ENCODE data around the gene GPR27.

Gene GPR27

DNA sequence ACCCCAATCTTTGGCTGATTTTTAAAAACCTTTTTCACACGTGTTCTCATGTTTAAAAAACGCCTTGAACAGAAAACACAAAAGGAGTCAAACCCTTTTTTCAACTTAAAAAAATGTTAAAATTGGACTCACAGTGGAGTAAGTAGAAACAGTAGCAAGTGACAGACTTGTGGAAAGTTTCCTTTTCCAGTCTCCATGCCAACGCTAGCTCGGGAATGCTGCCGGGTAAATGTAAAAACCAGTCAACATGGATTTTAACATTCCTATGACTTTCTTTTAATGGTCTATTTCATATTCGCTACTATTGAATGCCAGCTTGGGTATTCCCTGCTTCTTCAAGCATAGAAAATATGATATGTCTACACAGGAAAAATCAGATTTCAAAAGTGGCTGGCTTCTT lies 32.9 kb downstream of the GPR27 start:
- DNase-seq: no peak

DNA sequence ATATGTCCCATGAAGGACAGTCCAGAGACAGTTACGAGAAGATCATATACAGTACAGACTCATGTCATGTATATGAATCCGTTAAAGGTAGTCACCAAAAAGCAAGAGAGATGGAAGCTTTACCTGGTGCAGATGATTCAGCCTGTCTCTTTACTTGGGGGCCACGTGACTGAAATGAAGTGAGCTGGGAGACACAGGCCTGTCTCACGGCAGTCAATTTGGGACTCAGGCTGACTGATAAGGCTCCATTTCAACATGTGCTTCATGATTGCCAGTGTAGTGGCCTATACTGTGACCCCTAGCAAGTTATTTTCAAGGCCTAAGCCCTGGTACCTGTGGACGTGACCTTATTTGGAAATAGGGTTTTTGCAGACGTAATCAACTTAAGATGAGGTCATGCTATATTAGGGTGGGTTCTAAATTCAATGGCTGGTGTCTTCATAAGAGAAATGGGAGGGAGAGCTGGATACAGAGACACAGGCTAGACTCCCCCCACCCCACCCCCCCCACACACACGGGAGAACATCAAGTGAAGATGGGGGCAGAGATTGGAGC lies 34.3 kb downstream of the GPR27 start:
- no peak for DNase-seq

DNA sequence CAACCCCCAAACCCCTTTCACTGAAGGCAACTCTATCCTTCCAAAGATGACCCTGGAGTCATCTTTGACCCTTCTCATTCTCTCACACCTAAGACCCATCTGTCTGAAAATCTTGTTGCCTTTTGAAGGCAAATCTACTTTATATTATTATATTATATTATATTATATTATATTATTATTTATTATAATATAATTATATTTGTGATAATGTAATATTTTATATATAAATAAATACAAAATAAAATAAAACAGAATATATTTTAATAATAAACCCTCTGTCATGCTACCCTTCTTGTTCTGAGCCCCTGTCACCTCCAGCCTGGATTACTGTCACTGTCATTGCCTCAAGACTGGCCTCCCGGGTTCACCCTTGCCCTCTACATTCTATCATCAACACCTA lies 36.3 kb downstream of the GPR27 start:
- DNase-seq: no peak

DNA sequence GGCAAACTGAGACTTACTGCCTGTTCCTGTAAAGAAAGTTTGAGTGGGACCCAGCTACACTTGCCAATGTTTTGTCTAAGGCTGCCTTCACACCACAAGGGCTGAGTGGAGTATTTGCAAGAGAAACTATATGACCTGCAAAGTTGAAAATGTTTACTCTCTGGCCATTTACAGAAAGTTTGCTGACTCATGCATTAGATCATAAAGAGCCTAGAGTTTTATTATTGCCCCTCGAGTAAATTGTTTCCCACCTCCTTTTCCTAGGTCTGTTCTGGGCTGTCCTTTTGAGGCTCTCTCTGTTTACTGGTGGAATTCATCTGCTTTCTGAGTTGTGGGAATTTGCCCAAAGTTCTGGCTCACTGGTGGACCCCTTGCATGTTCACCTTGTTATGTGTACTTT lies 38.0 kb downstream of the GPR27 start:
- DNase-seq: no peak

DNA sequence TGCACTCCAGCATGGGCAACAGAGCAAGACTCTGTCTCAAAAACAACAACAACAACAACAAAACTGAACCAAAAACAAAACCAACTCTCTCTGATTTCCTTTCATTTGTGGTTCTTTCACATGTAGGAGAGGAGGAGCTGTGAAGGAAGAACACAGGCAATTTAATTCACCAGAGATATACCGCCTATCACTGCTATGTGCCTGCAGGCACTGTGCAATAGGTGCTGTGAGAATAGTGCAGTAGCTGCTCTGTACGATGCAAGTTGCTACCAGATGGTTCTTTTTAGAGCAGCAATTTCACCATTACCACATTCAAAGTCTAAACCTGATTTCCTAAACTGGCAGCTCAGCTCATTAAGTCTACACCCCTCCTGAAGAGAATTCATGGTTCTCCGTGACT lies 42.6 kb downstream of the GPR27 start:
- DNase-seq: no peak

GRCh38 chr3:71797455-71797854 lies 43.8 kb downstream of the GPR27 start:
- no peak for DNase-seq

DNA sequence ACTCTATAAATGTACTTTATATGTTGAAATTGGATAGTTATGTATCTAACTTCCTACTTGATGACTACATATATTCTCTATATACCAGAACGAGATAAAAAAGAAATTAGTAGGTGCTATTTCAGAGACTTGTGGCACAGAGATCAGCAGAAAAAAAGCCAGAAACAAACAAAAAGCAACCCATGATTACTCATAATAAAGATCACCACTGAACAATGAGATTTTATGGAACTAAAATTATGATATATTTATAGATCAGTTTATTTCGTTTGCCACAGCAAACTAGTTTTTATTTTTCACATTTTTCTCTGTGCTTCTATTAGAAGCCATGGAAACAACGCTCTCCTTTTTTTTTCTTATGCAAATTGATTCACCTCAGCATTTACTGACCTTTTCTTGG lies 46.4 kb downstream of the GPR27 start:
- DNase-seq: no peak

- DNase-seq: no peak
These were observed 48.3 kb downstream of the GPR27 start for GRCh38 chr3:71801986-71802385.

DNA sequence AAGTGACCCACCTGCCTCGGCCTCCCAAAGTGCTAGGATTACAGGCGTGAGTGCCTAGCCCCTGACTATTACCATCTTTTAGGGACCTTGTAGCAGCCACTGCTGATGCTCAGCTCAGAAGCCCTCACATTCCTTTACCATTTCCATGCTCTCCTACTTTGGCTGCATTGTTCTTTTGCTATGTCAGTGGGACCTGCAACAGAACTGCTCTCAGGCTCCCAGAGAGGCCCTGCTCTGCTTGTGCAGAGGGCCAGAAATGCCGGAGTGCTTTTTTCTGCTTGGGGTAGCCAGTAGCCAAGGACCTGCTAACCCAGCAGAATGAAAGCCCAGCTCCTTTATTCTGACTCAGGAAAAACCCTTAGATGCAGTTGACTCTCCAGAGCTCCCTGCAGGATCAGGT lies 49.6 kb downstream of the GPR27 start:
- DNase-seq: no peak

GRCh38 chr3:71805199-71805598 lies 51.5 kb downstream of the GPR27 start:
- DNase-seq: no peak

DNA sequence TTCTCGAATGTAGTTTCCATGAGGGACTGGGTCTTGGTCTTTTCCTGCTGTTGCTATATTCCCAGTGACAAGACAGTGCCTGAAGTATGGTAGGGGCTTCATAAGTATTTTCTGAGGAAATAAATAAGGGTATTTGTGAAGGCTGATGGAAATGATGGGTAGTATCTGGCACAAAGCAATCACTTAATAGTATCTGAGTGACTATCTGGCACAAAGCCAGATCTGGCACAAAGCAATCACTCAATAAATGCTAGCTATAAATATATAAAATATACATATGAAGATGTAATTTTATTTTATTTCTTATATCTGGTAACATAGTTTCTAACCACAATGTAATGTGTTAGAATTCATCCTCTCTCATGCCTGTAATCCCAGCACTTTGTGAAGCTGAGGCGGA lies 52.0 kb downstream of the GPR27 start:
- DNase-seq: no peak
